Astrocyte (in vitro differentiated cells and primary cell): ENCODE measurements around the gene VPS37B.

Experiments
- CTCF ChIP-seq: IDR thresholded peaks from 2 replicates; pipeline ENCODE4 v1.5.1; 2011; ENCODE audit warnings: low read depth, mild to moderate bottlenecking, inconsistent platforms, low read length, moderate library complexity; ENCODE audit not compliant: insufficient read depth
- EZH2 ChIP-seq: IDR thresholded peaks from 2 replicates; pipeline ENCODE4 v1.6.1; 2012; ENCODE audit warnings: mild to moderate bottlenecking, low read length, inconsistent platforms; ENCODE audit not compliant: insufficient read depth

DNA sequence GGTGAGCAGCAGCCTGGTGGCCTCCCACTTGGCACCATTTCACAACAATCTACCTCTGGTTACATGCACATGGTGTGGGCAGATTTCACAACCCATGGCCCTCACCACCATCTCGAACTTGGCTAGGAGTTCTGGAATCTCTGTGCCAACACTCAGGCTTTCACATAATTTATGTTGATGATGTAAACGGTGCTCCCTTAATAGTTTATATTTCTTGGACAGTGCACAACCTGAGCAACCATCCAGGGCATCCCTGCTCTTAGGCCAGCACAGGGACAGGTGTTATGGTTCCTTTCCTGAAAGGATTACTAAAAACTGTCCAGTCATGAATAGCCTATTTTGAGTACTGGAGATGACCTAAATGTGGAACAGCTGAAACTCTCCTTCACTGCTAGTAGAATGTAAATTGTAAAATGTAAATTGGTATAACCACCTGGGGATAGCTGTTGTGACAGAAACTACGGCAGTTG lies 41.7 kb upstream of the VPS37B start:
- TF ChIP-seq CTCF (no peak), EZH2 (no peak)
